Hematopoietic multipotent progenitor cell treated with erythropoietin and hydrocortisone succinate and interleukin-3 and kit ligand, for 6 days (in vitro differentiated cells): ENCODE data around the gene SLC16A6.
"Not testable (repeated sequence)": the region's sequence is repeated elsewhere in the genome, so short reads cannot be mapped to it uniquely, and the experiment has no call there.

ENCODE experiments used
- DNase-seq: peaks from one replicate; pipeline ENCODE4 v3.0.0-alpha.2; 2015

The SLC16A6 gene

GRCh38 chr17:68246271-68247028, 44.5 kb downstream of the SLC16A6 start:
- DNase-seq, result no peak

GRCh38 chr17:68239632-68240366, 51.1 kb downstream of the SLC16A6 start:
- no peak for DNase-seq

GRCh38 chr17:68238871-68239253, 52.1 kb downstream of the SLC16A6 start:
- DNase-seq, result no peak

- DNase-seq, result peak; percentile 65
Observed at GRCh38 chr17:68238164-68238870, 52.6 kb downstream of the SLC16A6 start.

GRCh38 chr17:68237369-68238163, 53.4 kb downstream of the SLC16A6 start:
- peak; percentile 47 for DNase-seq

GRCh38 chr17:68235336-68235791, 55.6 kb downstream of the SLC16A6 start:
- DNase-seq, result not testable (repeated sequence)

- DNase-seq, result peak; percentile 26
Observed at GRCh38 chr17:68234726-68235335, 56.1 kb downstream of the SLC16A6 start.

- not testable (repeated sequence) for DNase-seq
Observed at GRCh38 chr17:68232741-68233140, 58.2 kb downstream of the SLC16A6 start.

GRCh38 chr17:68231541-68231940, 59.4 kb downstream of the SLC16A6 start:
- no peak for DNase-seq

GRCh38 chr17:68231131-68231530, 59.8 kb downstream of the SLC16A6 start:
- not testable (repeated sequence) for DNase-seq

GRCh38 chr17:68229619-68230018, 61.3 kb downstream of the SLC16A6 start:
- no peak for DNase-seq

GRCh38 chr17:68228817-68229570, 61.9 kb downstream of the SLC16A6 start:
- DNase-seq, result no peak

- DNase-seq, result not testable (repeated sequence)
Observed at GRCh38 chr17:68228039-68228680, 62.8 kb downstream of the SLC16A6 start.

- not testable (repeated sequence) for DNase-seq
Observed at GRCh38 chr17:68225055-68225454, 65.9 kb downstream of the SLC16A6 start.

GRCh38 chr17:68222606-68223005, 68.3 kb downstream of the SLC16A6 start:
- no peak for DNase-seq

GRCh38 chr17:68221786-68222185, 69.1 kb downstream of the SLC16A6 start:
- no peak for DNase-seq

GRCh38 chr17:68220786-68221185, 70.1 kb downstream of the SLC16A6 start:
- DNase-seq, result not testable (repeated sequence)

- not testable (repeated sequence) for DNase-seq
Observed at GRCh38 chr17:68220186-68220585, 70.7 kb downstream of the SLC16A6 start.

GRCh38 chr17:68219429-68219828, 71.5 kb downstream of the SLC16A6 start:
- not testable (repeated sequence) for DNase-seq
